Hepatocyte (in vitro differentiated cells): ENCODE data around the gene CBL. TPM values are rescaled to one million over a fixed set of nuclear protein-coding genes. Genes with fewer than 3 reads are reported as not detected.

Experiments used
- DNase-seq: peaks from one replicate; pipeline ENCODE4 v3.0.0-alpha.2; 2016; ENCODE audit warnings: low spot score
- H2AFZ ChIP-seq: fragments of 200-600 bp; sonication (generic); 2 replicates; pipeline ENCODE4 v1.6.0; 2016; ENCODE audit warnings: antibody characterized with exemption, mild to moderate bottlenecking
- H3K27ac ChIP-seq: fragments of 200-600 bp; sonication (generic); 2 replicates; pipeline ENCODE4 v1.5.1; 2016; ENCODE audit warnings: mild to moderate bottlenecking
- H3K27me3 ChIP-seq: fragments of 200-600 bp; sonication (generic); 2 replicates; pipeline ENCODE4 v1.6.1; 2016
- H3K36me3 ChIP-seq: fragments of 200-600 bp; sonication (generic); replicated peaks from 2 replicates; pipeline ENCODE4 v1.5.1; 2016; ENCODE audit warnings: low read depth; ENCODE audit not compliant: insufficient read depth
- H3K4me1 ChIP-seq: fragments of 200-600 bp; sonication (generic); 2 replicates; pipeline ENCODE4 v1.5.1; 2016; ENCODE audit warnings: mild to moderate bottlenecking, moderate library complexity; ENCODE audit not compliant: insufficient read depth
- H3K4me2 ChIP-seq: fragments of 200-600 bp; sonication (generic); 2 replicates; pipeline ENCODE4 v1.6.0; 2016
- H3K4me3 ChIP-seq: fragments of 200-600 bp; sonication (generic); 2 replicates; pipeline ENCODE4 v1.5.1; 2016; ENCODE audit warnings: mild to moderate bottlenecking
- H3K79me2 ChIP-seq: fragments of 200-600 bp; sonication (generic); 2 replicates; pipeline ENCODE4 v1.6.0; 2017; ENCODE audit warnings: mild to moderate bottlenecking
- H3K9me2 ChIP-seq: fragments of 200-600 bp; sonication (generic); replicated peaks from 2 replicates; pipeline ENCODE4 v1.6.0; 2017; ENCODE audit warnings: mild to moderate bottlenecking; ENCODE audit not compliant: insufficient read depth
- H3K9me3 ChIP-seq: fragments of 200-600 bp; sonication (generic); 2 replicates; pipeline ENCODE4 v1.5.1; 2016; ENCODE audit warnings: low read depth, mild to moderate bottlenecking
- H4K20me1 ChIP-seq: fragments of 200-600 bp; sonication (generic); 2 replicates; pipeline ENCODE4 v1.6.0; 2016; ENCODE audit warnings: mild to moderate bottlenecking; ENCODE audit not compliant: insufficient read depth, poor library complexity, severe bottlenecking
- EZH2 ChIP-seq: fragments of 200-600 bp; sonication (generic); IDR thresholded peaks from 2 replicates; pipeline ENCODE4 v1.6.1; 2016; ENCODE audit warnings: antibody characterized with exemption, mild to moderate bottlenecking, borderline replicate concordance
- EZH2phosphoT487 ChIP-seq: fragments of 200-600 bp; sonication (generic); IDR thresholded peaks from one replicate; pipeline ENCODE4 v1.6.1; 2018; ENCODE audit warnings: antibody characterized with exemption, mild to moderate bottlenecking, low read depth, moderate library complexity; ENCODE audit not compliant: unreplicated experiment, severe bottlenecking
- WGBS: methylation state at CpG from one replicate; pipeline ENCODE4 v1.1.6; 2016; ENCODE audit warnings: low lambda C conversion rate; ENCODE audit errors: missing lambda C conversion rate; 5-methylcytosine and 5-hydroxymethylcytosine counted together
- polyA plus RNA-seq: library from polyadenylated mRNA; unstranded; fragments of >200 nt; fragmentation: Nextera tagmentation; extraction: Ambion mirVana; gene quantifications from 2 replicates; pipeline ENCODE4 v1.2.1, GENCODE V29; 2016
- total RNA-seq: library from RNA; depleted of rRNA; stranded (reverse); fragments of >200 nt; gene quantifications from 2 replicates; pipeline ENCODE4 v1.2.3, GENCODE V29; 2014
- TF ChIP-seq, protein P1 (sequence below): fragments of 200-600 bp; sonication (generic); IDR thresholded peaks from 2 replicates; pipeline ENCODE4 v1.5.1; 2016; ENCODE audit warnings: antibody characterized with exemption, mild to moderate bottlenecking; ENCODE audit not compliant: poor library complexity

CBL gene
- total and polyA plus RNA-seq, 2 experiments from 2014 or later: 6.6 to 15.6 TPM

DNA sequence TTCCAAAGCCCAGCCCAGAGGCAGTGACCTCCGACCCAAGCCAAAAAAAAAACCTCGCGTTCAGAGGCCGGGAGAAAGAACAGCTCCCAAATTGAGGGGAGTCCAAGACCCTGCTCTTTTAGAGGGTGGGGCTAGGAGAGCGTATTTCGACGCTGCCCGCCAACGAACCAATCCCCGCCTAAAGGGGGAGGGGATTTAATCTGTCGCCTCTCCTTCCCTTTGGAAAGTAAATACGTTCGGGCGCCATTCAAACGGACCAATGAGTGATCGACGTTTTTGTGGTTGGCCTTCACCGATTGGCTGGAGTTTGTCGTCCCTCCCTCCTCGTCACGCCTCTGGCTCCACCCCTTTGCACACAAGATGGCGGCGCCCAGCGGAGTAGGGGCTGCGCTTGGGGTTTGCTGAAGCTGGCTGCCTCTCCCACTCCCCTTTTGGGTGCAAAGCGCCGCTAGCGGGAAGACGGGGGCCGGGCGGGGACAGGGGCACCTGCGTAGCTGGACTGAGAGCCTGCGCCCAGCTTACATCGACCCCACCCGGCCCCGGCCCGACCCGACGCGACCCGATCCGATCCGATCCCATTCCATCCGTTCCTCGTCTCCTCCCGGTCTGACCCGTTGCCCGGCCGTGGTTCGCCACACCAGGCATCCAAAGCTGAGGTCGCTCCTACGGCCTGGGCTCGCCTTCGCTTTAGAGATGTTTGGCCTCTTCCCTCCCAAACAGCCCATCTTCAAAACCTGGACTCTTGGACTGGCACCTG lies 128.2 kb downstream of the CBL start, which contains the start of gene RNF26:
RNF26 (plus strand) TSS at position 354 of the 757 bp plus-strand sequence. CDS start 596 bp downstream, outside the sequence.
- H3K9me2 ChIP-seq: no peaks in the 10 kb centered on the region
- peak within 1 kb of the TSS; percentile 75 for H3K27ac ChIP-seq
- H3K9me3 ChIP-seq: no peaks in the 10 kb centered on the region
- peak within 1 kb of the TSS; percentile 61 for H2AFZ ChIP-seq
- WGBS: 2% methylated on average over 33 of the region's 54 CpGs
- H3K4me1 ChIP-seq: peaks cover 15% of the 10 kb centered on the region
- H3K4me3 ChIP-seq: peak within 1 kb of the TSS; percentile 64
- peak; percentile 97 for DNase-seq
- peaks cover 8% of the 10 kb centered on the region for H3K27me3 ChIP-seq
- no peaks in the 10 kb centered on the region for H3K36me3 ChIP-seq
- peaks cover 20% of the 10 kb centered on the region for H3K79me2 ChIP-seq
- H3K4me2 ChIP-seq: peak within 1 kb of the TSS; percentile 89
- no peaks in the 10 kb centered on the region for H4K20me1 ChIP-seq
- no peak for TF ChIP-seq EZH2

DNA sequence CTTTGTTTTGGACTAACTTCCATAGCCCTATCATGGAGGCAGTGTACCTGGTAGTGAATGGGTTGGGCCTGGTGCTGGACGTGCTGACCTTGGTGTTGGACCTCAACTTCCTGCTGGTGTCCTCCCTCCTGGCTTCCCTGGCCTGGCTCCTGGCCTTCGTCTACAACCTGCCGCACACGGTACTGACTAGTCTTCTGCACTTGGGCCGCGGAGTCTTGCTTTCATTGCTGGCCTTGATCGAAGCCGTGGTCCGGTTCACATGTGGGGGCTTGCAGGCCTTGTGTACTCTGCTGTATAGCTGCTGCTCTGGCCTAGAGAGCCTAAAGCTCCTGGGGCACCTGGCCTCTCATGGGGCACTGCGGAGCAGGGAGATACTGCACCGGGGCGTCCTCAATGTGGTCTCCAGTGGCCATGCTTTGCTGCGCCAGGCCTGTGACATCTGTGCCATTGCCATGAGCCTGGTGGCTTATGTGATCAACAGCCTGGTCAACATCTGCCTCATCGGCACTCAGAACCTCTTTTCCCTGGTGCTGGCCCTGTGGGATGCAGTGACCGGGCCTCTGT lies 129.0 kb downstream of the CBL start:
- Histone ChIP-seq H2AFZ (peak overlapping the region; percentile 43), H3K4me3 (peak overlapping the region; percentile 64), H3K27me3 (peaks cover 7% of the 10 kb centered on the region), H3K9me2 (no peaks in the 10 kb centered on the region), H3K79me2 (peaks cover 20% of the 10 kb centered on the region), H3K4me1 (peaks cover 22% of the 10 kb centered on the region), H3K4me2 (peak overlapping the region; percentile 89), H3K36me3 (no peaks in the 10 kb centered on the region), H3K9me3 (no peaks in the 10 kb centered on the region), H4K20me1 (no peaks in the 10 kb centered on the region), H3K27ac (peak overlapping the region; percentile 75)
- 82% methylated on average over 15 of the region's 15 CpGs for WGBS
- TF ChIP-seq EZH2 (no peak), EZH2phosphoT487 (no peak)
- TF ChIP-seq, protein P1, sequence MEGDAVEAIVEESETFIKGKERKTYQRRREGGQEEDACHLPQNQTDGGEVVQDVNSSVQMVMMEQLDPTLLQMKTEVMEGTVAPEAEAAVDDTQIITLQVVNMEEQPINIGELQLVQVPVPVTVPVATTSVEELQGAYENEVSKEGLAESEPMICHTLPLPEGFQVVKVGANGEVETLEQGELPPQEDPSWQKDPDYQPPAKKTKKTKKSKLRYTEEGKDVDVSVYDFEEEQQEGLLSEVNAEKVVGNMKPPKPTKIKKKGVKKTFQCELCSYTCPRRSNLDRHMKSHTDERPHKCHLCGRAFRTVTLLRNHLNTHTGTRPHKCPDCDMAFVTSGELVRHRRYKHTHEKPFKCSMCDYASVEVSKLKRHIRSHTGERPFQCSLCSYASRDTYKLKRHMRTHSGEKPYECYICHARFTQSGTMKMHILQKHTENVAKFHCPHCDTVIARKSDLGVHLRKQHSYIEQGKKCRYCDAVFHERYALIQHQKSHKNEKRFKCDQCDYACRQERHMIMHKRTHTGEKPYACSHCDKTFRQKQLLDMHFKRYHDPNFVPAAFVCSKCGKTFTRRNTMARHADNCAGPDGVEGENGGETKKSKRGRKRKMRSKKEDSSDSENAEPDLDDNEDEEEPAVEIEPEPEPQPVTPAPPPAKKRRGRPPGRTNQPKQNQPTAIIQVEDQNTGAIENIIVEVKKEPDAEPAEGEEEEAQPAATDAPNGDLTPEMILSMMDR: no peak
- DNase-seq: no peak

DNA sequence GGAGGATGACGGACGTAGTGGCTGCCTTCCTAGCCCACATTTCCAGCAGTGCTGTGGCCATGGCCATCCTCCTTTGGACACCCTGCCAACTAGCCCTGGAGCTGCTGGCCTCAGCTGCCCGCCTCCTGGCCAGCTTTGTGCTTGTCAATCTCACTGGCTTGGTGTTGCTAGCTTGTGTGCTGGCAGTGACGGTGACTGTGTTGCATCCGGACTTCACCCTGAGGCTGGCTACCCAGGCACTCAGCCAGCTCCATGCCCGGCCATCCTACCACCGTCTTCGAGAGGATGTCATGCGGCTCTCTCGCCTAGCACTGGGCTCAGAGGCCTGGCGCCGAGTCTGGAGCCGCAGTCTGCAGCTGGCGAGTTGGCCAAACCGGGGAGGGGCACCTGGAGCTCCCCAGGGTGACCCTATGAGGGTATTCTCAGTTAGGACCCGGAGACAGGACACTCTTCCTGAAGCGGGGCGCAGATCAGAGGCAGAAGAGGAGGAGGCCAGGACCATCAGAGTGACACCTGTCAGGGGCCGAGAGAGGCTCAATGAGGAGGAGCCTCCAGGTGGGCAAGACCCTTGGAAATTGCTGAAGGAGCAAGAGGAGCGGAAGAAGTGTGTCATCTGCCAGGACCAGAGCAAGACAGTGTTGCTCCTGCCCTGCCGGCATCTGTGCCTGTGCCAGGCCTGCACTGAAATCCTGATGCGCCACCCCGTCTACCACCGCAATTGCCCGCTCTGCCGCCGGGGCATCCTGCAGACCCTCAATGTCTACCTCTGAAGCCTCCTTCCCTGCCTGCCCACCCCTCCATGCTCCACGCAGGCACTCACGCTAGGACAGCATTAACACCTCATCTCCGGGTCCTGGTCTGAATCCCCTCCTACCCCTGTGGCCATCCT lies 129.8 kb downstream of the CBL start:
- WGBS: 94% methylated on average over 30 of the region's 30 CpGs
- no peak overlapping the region for H3K27ac ChIP-seq
- no peak for DNase-seq
- no peaks in the 10 kb centered on the region for H3K9me3 ChIP-seq
- no peaks in the 10 kb centered on the region for H4K20me1 ChIP-seq
- H3K79me2 ChIP-seq: peaks cover 20% of the 10 kb centered on the region
- H3K4me3 ChIP-seq: no peak overlapping the region
- no peaks in the 10 kb centered on the region for H3K36me3 ChIP-seq
- peaks cover 10% of the 10 kb centered on the region for H3K27me3 ChIP-seq
- no peak for TF ChIP-seq EZH2phosphoT487
- no peak for TF ChIP-seq EZH2
- TF ChIP-seq, protein P1: no peak
- peaks cover 27% of the 10 kb centered on the region for H3K4me1 ChIP-seq
- peak overlapping the region; percentile 89 for H3K4me2 ChIP-seq
- no peaks in the 10 kb centered on the region for H3K9me2 ChIP-seq
- H2AFZ ChIP-seq: no peak overlapping the region
